GM18511 (cell line): ENCODE data around the gene CEP57L1.
A peak's percentile ranks its signal among the peaks of the same experiment; 100 is the strongest.
"Not testable (repeated sequence)": the region's sequence is repeated elsewhere in the genome, so short reads cannot be mapped to it uniquely, and the experiment has no call there.

Experiments used
- ATAC-seq: cut with Tn5 transposase; IDR thresholded peaks from one replicate; pipeline ENCODE4 v1.9.1; 2021; ENCODE audit warnings: mild to moderate bottlenecking, moderate library complexity; ENCODE audit not compliant: unreplicated experiment

CEP57L1 gene

GRCh38 chr6:109104512-109104911 lies 9.2 kb downstream of the CEP57L1 start:
- ATAC-seq: no peak

GRCh38 chr6:109105681-109106080 lies 10.4 kb downstream of the CEP57L1 start:
- no peak for ATAC-seq

GRCh38 chr6:109109663-109110062 lies 14.4 kb downstream of the CEP57L1 start:
- not testable (repeated sequence) for ATAC-seq

- ATAC-seq: not testable (repeated sequence)
Observed at GRCh38 chr6:109112663-109113062, 17.4 kb downstream of the CEP57L1 start.

- peak; percentile 90 for ATAC-seq
Observed at GRCh38 chr6:109117346-109118035, 22.2 kb downstream of the CEP57L1 start.

- ATAC-seq: no peak
Observed at GRCh38 chr6:109118337-109118736, 23.0 kb downstream of the CEP57L1 start.

GRCh38 chr6:109118871-109119354 lies 23.6 kb downstream of the CEP57L1 start:
- no peak for ATAC-seq

GRCh38 chr6:109121411-109121810 lies 26.1 kb downstream of the CEP57L1 start:
- no peak for ATAC-seq

- ATAC-seq: no peak
Observed at GRCh38 chr6:109124219-109124618, 28.9 kb downstream of the CEP57L1 start.

GRCh38 chr6:109125504-109125903 lies 30.2 kb downstream of the CEP57L1 start:
- ATAC-seq: no peak

- ATAC-seq: no peak
Observed at GRCh38 chr6:109130065-109130464, 34.8 kb downstream of the CEP57L1 start.

- not testable (repeated sequence) for ATAC-seq
Observed at GRCh38 chr6:109135600-109135999, 40.3 kb downstream of the CEP57L1 start.

- not testable (repeated sequence) for ATAC-seq
Observed at GRCh38 chr6:109136039-109136438, 40.7 kb downstream of the CEP57L1 start.

GRCh38 chr6:109136530-109136929 lies 41.2 kb downstream of the CEP57L1 start:
- ATAC-seq: not testable (repeated sequence)

GRCh38 chr6:109139109-109139508 lies 43.8 kb downstream of the CEP57L1 start:
- ATAC-seq: no peak

GRCh38 chr6:109142067-109142466 lies 46.8 kb downstream of the CEP57L1 start:
- ATAC-seq: not testable (repeated sequence)

GRCh38 chr6:109143191-109143590 lies 47.9 kb downstream of the CEP57L1 start:
- no peak for ATAC-seq

- ATAC-seq: not testable (repeated sequence)
Observed at GRCh38 chr6:109148251-109148650, 52.9 kb downstream of the CEP57L1 start.

- ATAC-seq: not testable (repeated sequence)
Observed at GRCh38 chr6:109148716-109149115, 53.4 kb downstream of the CEP57L1 start.

GRCh38 chr6:109153752-109154151 lies 58.4 kb downstream of the CEP57L1 start:
- ATAC-seq: no peak

- no peak for ATAC-seq
Observed at GRCh38 chr6:109164331-109164730, 69.0 kb downstream of the CEP57L1 start.

- ATAC-seq: no peak
Observed at GRCh38 chr6:109165392-109165974, 70.2 kb downstream of the CEP57L1 start.
